Cerebellar nuclear complex (tissue), 1 donor: ENCODE data around the gene GOLIM4.
"Not testable (repeated sequence)": the region's sequence is repeated elsewhere in the genome, so short reads cannot be mapped to it uniquely, and the experiment has no call there.

ENCODE experiments used
- DNase-seq, 2 experiments: peaks; one replicate each; lab custom pipeline; 2025; lab: John Stamatoyannopoulos, UW

Gene GOLIM4

GRCh38 chr3:168095611-168096209 is at the start of gene GOLIM4:
Gene GOLIM4, minus strand, starts transcription at chr3:168095924. Its CDS starts 639 bp downstream, at chr3:168095285.
- no peak for DNase-seq

- DNase-seq = no peak
Measured at GRCh38 chr3:168141405-168141998, 45.8 kb upstream of the GOLIM4 start.

- DNase-seq = no peak
Measured at GRCh38 chr3:168139947-168140346, 44.2 kb upstream of the GOLIM4 start.

- no peak for DNase-seq
Measured at GRCh38 chr3:168138421-168138820, 42.7 kb upstream of the GOLIM4 start.

- no peak for DNase-seq
Measured at GRCh38 chr3:168134931-168135330, 39.2 kb upstream of the GOLIM4 start.

GRCh38 chr3:168130250-168130649 is 34.5 kb upstream of the GOLIM4 start:
- not testable (repeated sequence) for DNase-seq

- not testable (repeated sequence) for DNase-seq
Measured at GRCh38 chr3:168128463-168128862, 32.7 kb upstream of the GOLIM4 start.

GRCh38 chr3:168127466-168127865 is 31.7 kb upstream of the GOLIM4 start:
- DNase-seq = no peak

GRCh38 chr3:168124791-168125190 is 29.1 kb upstream of the GOLIM4 start:
- DNase-seq = no peak

GRCh38 chr3:168124291-168124690 is 28.6 kb upstream of the GOLIM4 start:
- DNase-seq = no peak

GRCh38 chr3:168123201-168124176 is 27.8 kb upstream of the GOLIM4 start:
- DNase-seq = no peak

- DNase-seq = no peak
Measured at GRCh38 chr3:168121184-168122017, 25.7 kb upstream of the GOLIM4 start.

GRCh38 chr3:168117853-168118313 is 22.2 kb upstream of the GOLIM4 start:
- DNase-seq = no peak

- DNase-seq = no peak
Measured at GRCh38 chr3:168117059-168117458, 21.3 kb upstream of the GOLIM4 start.

- no peak for DNase-seq
Measured at GRCh38 chr3:168116279-168116678, 20.6 kb upstream of the GOLIM4 start.

GRCh38 chr3:168113848-168114247 is 18.1 kb upstream of the GOLIM4 start:
- DNase-seq = no peak

GRCh38 chr3:168112894-168113293 is 17.2 kb upstream of the GOLIM4 start:
- DNase-seq = no peak

GRCh38 chr3:168104361-168104760 is 8.6 kb upstream of the GOLIM4 start:
- DNase-seq = no peak

GRCh38 chr3:168102735-168103410 is 7.1 kb upstream of the GOLIM4 start:
- no peak for DNase-seq

GRCh38 chr3:168100777-168101492 is 5.2 kb upstream of the GOLIM4 start:
- DNase-seq = no peak
